Mammary microvascular endothelial cell (primary cell): ENCODE measurements around the gene ORC1. TPM values are rescaled to one million over a fixed set of nuclear protein-coding genes. Genes with fewer than 3 reads are reported as not detected.

Experiments used
- total RNA-seq: library from RNA; depleted of rRNA; stranded (reverse); fragments of >200 nt; gene quantifications from 2 replicates; pipeline ENCODE4 v1.2.3, GENCODE V29; 2015

The ORC1 gene
- total RNA-seq = 10.5 and 11.1 TPM in 2 replicates

GRCh38 chr1:52404116-52404974 lies at the start of gene ORC1, which contains the start of gene PRPF38A:
ORC1 (minus strand) TSS chr1:52404423; CDS start chr1:52402223, 2,200 bp downstream.
PRPF38A (plus strand) TSS chr1:52404602; CDS start chr1:52404750, 148 bp downstream.

GRCh38 chr1:52365746-52366516 lies 38.3 kb downstream of the ORC1 start, which contains the start of gene CC2D1B:
CC2D1B (minus strand) TSS chr1:52366205; CDS start chr1:52364620, 1,585 bp downstream.

Other genes with a start within 250 kb of the ORC1 start
- gene CC2D1B, start 38.2 kb downstream of the ORC1 start, total RNA-seq = 26.0 and 28.6 TPM in 2 replicates
- 12.0 and 12.1 TPM in 2 replicates for gene PRPF38A, start 179 bp upstream of the ORC1 start, total RNA-seq
- gene TUT4, start 148.7 kb upstream of the ORC1 start, total RNA-seq = 13.0 and 17.5 TPM in 2 replicates
- gene GPX7, start 197.9 kb upstream of the ORC1 start, total RNA-seq = 18.5 and 19.3 TPM in 2 replicates
- not detected in 2 replicates for gene SHISAL2A, start 228.7 kb upstream of the ORC1 start, total RNA-seq